Mesothelial cell of epicardium (in vitro differentiated cells): ENCODE measurements around the gene TARS3. TPM values are rescaled to one million over a fixed set of nuclear protein-coding genes. Genes with fewer than 3 reads are reported as not detected.
"Not testable (repeated sequence)": the region's sequence is repeated elsewhere in the genome, so short reads cannot be mapped to it uniquely, and the experiment has no call there.

ENCODE experiments used
- DNase-seq, 2 experiments: peaks; one replicate each; pipeline ENCODE4 v3.0.0; 2021; ENCODE audit warnings: low spot score in 2 of 2; ENCODE audit not compliant: unreplicated experiment in 2 of 2
- H3K27ac Mint-ChIP-seq: 2 replicates; pipeline ENCODE4 v1.8.0; 2021; ENCODE audit warnings: mixed read lengths
- H3K27me3 Mint-ChIP-seq: 2 replicates; pipeline ENCODE4 v1.8.0; 2021; ENCODE audit warnings: low read depth, mixed read lengths
- H3K36me3 Mint-ChIP-seq: 2 replicates; pipeline ENCODE4 v1.8.0; 2021; ENCODE audit warnings: mixed read lengths
- H3K4me1 Mint-ChIP-seq: 2 replicates; pipeline ENCODE4 v1.8.0; 2021; ENCODE audit warnings: mixed read lengths
- H3K4me3 Mint-ChIP-seq: 2 replicates; pipeline ENCODE4 v1.8.0; 2021; ENCODE audit warnings: mild to moderate bottlenecking, moderate library complexity, mixed read lengths
- H3K9me3 Mint-ChIP-seq: 2 replicates; pipeline ENCODE4 v1.8.0; 2021; ENCODE audit warnings: mixed read lengths
- total RNA-seq: library from RNA; stranded (reverse); gene quantifications from 3 replicates; pipeline ENCODE4 v1.2.1, GENCODE V29; 2021
- TF ChIP-seq, protein P1 (sequence below): fragments of 200-600 bp; sonication (generic); IDR thresholded peaks from one replicate; pipeline ENCODE4 v1.5.0; 2021; ENCODE audit warnings: antibody characterized with exemption; ENCODE audit not compliant: unreplicated experiment

Gene TARS3
- total RNA-seq, 1 donor from 2014 or later = 22.4 TPM

DNA sequence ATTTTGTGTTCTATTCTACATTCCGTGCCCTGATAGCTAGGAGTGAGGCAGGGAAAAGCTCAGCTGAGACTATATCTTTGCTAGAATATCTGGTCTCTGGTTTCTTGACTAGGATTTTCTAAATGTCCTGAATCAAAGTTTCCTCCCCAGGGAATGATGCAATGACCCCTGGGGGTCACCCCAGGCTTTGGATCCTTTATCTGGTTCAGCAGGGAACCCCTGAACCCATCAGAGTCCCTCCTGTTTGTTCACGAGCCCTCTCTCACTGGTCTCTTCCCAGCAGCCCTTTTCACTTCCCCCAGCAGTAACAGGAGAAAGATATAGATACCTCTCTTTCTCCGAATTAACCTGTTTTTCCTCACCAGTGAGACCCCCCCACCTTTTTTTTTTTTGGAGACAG, 86.4 kb downstream of the TARS3 start:
- H3K27me3 Mint-ChIP-seq = no peaks in the 10 kb centered on the region
- H3K27ac Mint-ChIP-seq = no peak overlapping the region
- TF ChIP-seq, protein P1, sequence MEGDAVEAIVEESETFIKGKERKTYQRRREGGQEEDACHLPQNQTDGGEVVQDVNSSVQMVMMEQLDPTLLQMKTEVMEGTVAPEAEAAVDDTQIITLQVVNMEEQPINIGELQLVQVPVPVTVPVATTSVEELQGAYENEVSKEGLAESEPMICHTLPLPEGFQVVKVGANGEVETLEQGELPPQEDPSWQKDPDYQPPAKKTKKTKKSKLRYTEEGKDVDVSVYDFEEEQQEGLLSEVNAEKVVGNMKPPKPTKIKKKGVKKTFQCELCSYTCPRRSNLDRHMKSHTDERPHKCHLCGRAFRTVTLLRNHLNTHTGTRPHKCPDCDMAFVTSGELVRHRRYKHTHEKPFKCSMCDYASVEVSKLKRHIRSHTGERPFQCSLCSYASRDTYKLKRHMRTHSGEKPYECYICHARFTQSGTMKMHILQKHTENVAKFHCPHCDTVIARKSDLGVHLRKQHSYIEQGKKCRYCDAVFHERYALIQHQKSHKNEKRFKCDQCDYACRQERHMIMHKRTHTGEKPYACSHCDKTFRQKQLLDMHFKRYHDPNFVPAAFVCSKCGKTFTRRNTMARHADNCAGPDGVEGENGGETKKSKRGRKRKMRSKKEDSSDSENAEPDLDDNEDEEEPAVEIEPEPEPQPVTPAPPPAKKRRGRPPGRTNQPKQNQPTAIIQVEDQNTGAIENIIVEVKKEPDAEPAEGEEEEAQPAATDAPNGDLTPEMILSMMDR = no peak
- no peaks in the 10 kb centered on the region for H3K4me1 Mint-ChIP-seq
- no peak overlapping the region for H3K4me3 Mint-ChIP-seq
- peaks cover 21% of the 10 kb centered on the region for H3K36me3 Mint-ChIP-seq
- H3K9me3 Mint-ChIP-seq = no peaks in the 10 kb centered on the region
- no peak for DNase-seq

DNA sequence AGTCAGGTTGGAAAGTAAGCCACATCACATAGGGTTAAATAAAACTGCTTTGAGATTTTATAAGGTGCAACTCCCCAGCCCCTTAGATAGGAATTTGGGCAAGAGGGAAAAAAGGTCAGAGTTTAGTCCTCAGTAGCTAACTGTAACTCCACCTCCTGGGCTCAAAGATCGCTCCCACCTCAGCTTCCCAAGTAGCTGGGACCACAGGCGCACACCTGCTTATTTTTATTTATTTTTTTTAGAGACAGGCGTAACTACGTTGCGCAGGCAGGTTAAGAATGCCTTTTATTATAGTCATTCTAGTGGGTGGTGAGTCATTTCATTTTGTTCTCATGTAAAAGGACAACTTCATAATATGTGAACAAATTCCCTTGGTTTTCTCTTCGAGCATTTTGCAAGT, 86.8 kb downstream of the TARS3 start:
- Mint-ChIP-seq H3K4me3 (no peak overlapping the region), H3K27ac (no peak overlapping the region), H3K9me3 (no peaks in the 10 kb centered on the region), H3K4me1 (no peaks in the 10 kb centered on the region), H3K36me3 (peaks cover 20% of the 10 kb centered on the region), H3K27me3 (no peaks in the 10 kb centered on the region)
- TF ChIP-seq, protein P1 = no peak
- no peak for DNase-seq

- H3K4me1 Mint-ChIP-seq = no peaks in the 10 kb centered on the region
- no peak overlapping the region for H3K4me3 Mint-ChIP-seq
- H3K27me3 Mint-ChIP-seq = no peaks in the 10 kb centered on the region
- TF ChIP-seq, protein P1 = no peak
- no peaks in the 10 kb centered on the region for H3K9me3 Mint-ChIP-seq
- DNase-seq = no peak
- H3K36me3 Mint-ChIP-seq = peaks cover 16% of the 10 kb centered on the region
- no peak overlapping the region for H3K27ac Mint-ChIP-seq
Observed at GRCh38 chr15:101637038-101637437, 87.2 kb downstream of the TARS3 start.

- Mint-ChIP-seq H3K27ac (no peak overlapping the region), H3K9me3 (no peaks in the 10 kb centered on the region), H3K36me3 (peaks cover 16% of the 10 kb centered on the region), H3K4me3 (no peak overlapping the region), H3K27me3 (no peaks in the 10 kb centered on the region), H3K4me1 (no peaks in the 10 kb centered on the region)
- TF ChIP-seq, protein P1 = no peak
- no peak for DNase-seq
Observed at GRCh38 chr15:101635944-101636727, 88.1 kb downstream of the TARS3 start.

DNA sequence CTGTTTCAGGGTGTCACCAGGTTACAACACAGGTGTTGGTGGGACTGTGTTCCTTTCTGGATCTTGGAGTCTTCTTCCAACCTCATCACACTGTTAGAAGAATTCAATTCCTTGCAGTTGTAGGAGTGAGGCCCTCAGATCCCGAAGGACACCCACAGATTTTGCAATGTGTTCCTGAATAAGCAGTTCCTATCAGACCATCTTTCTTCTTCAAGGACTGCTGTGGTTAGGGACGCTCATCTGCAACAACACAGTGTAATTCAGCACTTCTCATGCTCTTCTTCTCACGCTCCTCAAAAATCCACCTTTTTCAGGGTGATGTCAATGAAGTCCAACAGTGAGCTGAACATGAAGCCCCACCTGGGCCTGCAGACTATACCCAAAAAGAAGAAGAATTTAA, 90.9 kb downstream of the TARS3 start:
- H3K27me3 Mint-ChIP-seq = no peaks in the 10 kb centered on the region
- TF ChIP-seq, protein P1 = no peak
- no peak for DNase-seq
- no peaks in the 10 kb centered on the region for H3K9me3 Mint-ChIP-seq
- no peaks in the 10 kb centered on the region for H3K4me1 Mint-ChIP-seq
- H3K27ac Mint-ChIP-seq = no peak overlapping the region
- no peak overlapping the region for H3K4me3 Mint-ChIP-seq
- no peaks in the 10 kb centered on the region for H3K36me3 Mint-ChIP-seq

- not testable (repeated sequence) for DNase-seq, H3K4me1 Mint-ChIP-seq, H3K27ac Mint-ChIP-seq, H3K4me3 Mint-ChIP-seq, H3K27me3 Mint-ChIP-seq
- peaks cover 26% of the 10 kb centered on the region for H3K36me3 Mint-ChIP-seq
- peaks cover 25% of the 10 kb centered on the region for H3K9me3 Mint-ChIP-seq
Observed at GRCh38 chr15:101626729-101627128, 97.5 kb downstream of the TARS3 start.
